OCI-LY3 (cell line): ENCODE data around the gene TCF12.

Experiments used
- H2AFZ ChIP-seq: fragments of 200-600, 300-600 bp; shearing (Covaris generic); 2 replicates; pipeline ENCODE4 v1.6.0; 2014; ENCODE audit warnings: antibody characterized with exemption, low read depth, low read length
- H3K27ac ChIP-seq: fragments of 200-600, 300-600 bp; sonication (generic); 2 replicates; pipeline ENCODE4 v1.5.1; 2014; ENCODE audit warnings: mild to moderate bottlenecking, low read length, moderate library complexity, mixed read lengths
- H3K27me3 ChIP-seq: fragments of 200-600, 300-600 bp; sonication (generic); 2 replicates; pipeline ENCODE4 v1.6.1; 2014; ENCODE audit warnings: low read depth, low read length, mixed read lengths
- H3K36me3 ChIP-seq: fragments of 200-600, 300-600 bp; sonication (generic); replicated peaks from 2 replicates; pipeline ENCODE3; 2014; ENCODE audit warnings: low read depth, low read length, mixed read lengths
- H3K4me1 ChIP-seq: fragments of 300-600, 200-600 bp; sonication (generic); 2 replicates; pipeline ENCODE4 v1.6.1; 2014; ENCODE audit warnings: low read length, mixed read lengths
- H3K4me2 ChIP-seq: fragments of 200-600, 300-600 bp; sonication (generic); 2 replicates; pipeline ENCODE4 v1.6.1; 2014; ENCODE audit warnings: low read length, mixed read lengths
- H3K4me3 ChIP-seq: fragments of 300-600, 200-600 bp; sonication (generic); 2 replicates; pipeline ENCODE4 v1.5.1; 2014; ENCODE audit warnings: antibody characterized with exemption, mild to moderate bottlenecking, low read length, moderate library complexity
- H3K79me2 ChIP-seq: fragments of 300-600, 200-600 bp; shearing (Covaris generic); 2 replicates; pipeline ENCODE4 v1.6.1; 2014; ENCODE audit warnings: mild to moderate bottlenecking, low read length, mixed read lengths
- H3K9ac ChIP-seq: fragments of 300-600, 200-600 bp; shearing (Covaris generic); 2 replicates; pipeline ENCODE4 v1.6.0; 2014; ENCODE audit warnings: mild to moderate bottlenecking, low read length, moderate library complexity
- H3K9me3 ChIP-seq: fragments of 200-600, 300-600 bp; shearing (Covaris generic); 2 replicates; pipeline ENCODE4 v1.6.1; 2014; ENCODE audit warnings: low read length, mixed read lengths; ENCODE audit not compliant: insufficient read depth
- H4K20me1 ChIP-seq: fragments of 200-600, 300-600 bp; sonication (generic); 2 replicates; pipeline ENCODE4 v1.6.1; 2016; ENCODE audit warnings: low read length, mixed read lengths; ENCODE audit not compliant: insufficient read depth
- EZH2phosphoT487 ChIP-seq: fragments of 200-600 bp; shearing (Covaris generic); IDR thresholded peaks from 2 replicates; pipeline ENCODE4 v1.6.1; 2018; ENCODE audit warnings: antibody characterized with exemption, mixed run types, low read depth
- TF ChIP-seq, protein P1 (sequence below): fragments of 200-600, 300-600 bp; sonication (generic); IDR thresholded peaks from 2 replicates; pipeline ENCODE4 v1.5.1; 2014; ENCODE audit warnings: antibody characterized with exemption, low read length, low read depth

Gene TCF12

DNA sequence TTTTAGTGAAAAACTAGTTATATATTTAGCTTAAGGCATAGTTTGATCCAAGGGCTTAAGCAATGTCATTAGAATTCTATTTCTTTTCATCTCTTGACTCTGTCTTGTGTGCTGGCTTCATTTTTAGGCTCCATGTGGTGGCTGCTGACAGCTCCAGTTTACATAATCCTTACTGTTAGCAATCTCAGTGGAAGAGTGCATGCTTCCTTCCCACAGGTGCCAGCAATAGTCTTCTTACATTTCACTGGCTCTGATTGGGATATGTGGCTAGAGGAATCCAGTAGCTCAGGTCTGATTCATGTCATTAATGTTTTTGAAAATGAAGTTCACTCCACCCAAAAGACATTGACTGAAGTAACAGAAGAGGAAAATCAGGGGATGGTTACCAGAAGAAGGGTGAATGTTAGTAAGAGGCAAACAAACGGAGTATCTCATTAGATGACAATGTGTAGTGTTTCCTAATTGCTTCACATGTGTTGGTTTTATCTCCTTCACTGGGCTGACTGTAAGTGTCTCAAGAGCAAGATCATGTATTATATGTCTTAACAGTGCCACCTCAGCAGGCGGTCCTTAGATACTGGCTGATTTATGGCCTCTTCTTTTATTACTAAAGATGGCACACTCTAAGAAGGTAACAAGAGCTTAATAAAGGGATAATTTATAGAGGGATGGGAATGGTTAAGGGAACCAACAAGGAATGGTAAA lies 25.6 kb upstream of the TCF12 start:
- H3K27me3 ChIP-seq: 0 out of 2 replicates have a peak, but pooled peaks cover 3% of the 10 kb centered on the region
- H3K79me2 ChIP-seq: no peaks in the 10 kb centered on the region
- H3K9me3 ChIP-seq: no peaks in the 10 kb centered on the region
- no peaks in the 10 kb centered on the region for H3K36me3 ChIP-seq
- H3K4me2 ChIP-seq: no peak overlapping the region
- H3K27ac ChIP-seq: no peak overlapping the region
- no peaks in the 10 kb centered on the region for H4K20me1 ChIP-seq
- TF ChIP-seq, protein P1, sequence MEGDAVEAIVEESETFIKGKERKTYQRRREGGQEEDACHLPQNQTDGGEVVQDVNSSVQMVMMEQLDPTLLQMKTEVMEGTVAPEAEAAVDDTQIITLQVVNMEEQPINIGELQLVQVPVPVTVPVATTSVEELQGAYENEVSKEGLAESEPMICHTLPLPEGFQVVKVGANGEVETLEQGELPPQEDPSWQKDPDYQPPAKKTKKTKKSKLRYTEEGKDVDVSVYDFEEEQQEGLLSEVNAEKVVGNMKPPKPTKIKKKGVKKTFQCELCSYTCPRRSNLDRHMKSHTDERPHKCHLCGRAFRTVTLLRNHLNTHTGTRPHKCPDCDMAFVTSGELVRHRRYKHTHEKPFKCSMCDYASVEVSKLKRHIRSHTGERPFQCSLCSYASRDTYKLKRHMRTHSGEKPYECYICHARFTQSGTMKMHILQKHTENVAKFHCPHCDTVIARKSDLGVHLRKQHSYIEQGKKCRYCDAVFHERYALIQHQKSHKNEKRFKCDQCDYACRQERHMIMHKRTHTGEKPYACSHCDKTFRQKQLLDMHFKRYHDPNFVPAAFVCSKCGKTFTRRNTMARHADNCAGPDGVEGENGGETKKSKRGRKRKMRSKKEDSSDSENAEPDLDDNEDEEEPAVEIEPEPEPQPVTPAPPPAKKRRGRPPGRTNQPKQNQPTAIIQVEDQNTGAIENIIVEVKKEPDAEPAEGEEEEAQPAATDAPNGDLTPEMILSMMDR: no peak
- no peak for TF ChIP-seq EZH2phosphoT487
- peaks cover 4% of the 10 kb centered on the region for H3K4me1 ChIP-seq
- H2AFZ ChIP-seq: no peak overlapping the region
- H3K4me3 ChIP-seq: no peak overlapping the region
- no peak overlapping the region for H3K9ac ChIP-seq

DNA sequence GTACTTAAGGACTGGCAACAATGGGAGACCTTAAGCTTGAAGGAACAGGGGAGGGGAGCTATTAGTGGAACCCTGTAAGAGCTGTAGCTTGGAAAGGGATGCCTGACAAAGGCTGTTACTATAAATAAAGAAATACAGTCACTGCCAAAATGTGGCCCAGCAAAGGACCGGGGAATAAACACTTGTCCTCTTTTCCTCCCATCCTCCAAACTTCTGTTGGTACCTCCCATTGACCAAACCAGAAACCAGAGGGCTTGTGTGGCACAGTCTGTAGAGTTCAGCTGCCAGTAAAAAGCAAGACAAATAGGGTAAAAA lies 25.1 kb upstream of the TCF12 start:
- Histone ChIP-seq H3K79me2 (no peaks in the 10 kb centered on the region), H2AFZ (no peak overlapping the region), H3K36me3 (no peaks in the 10 kb centered on the region), H3K4me1 (no peaks in the 10 kb centered on the region), H3K4me2 (no peak overlapping the region), H3K27me3 (0 out of 2 replicates have a peak, but pooled peaks cover 3% of the 10 kb centered on the region), H3K9me3 (no peaks in the 10 kb centered on the region), H3K27ac (no peak overlapping the region), H3K9ac (no peak overlapping the region), H4K20me1 (no peaks in the 10 kb centered on the region), H3K4me3 (no peak overlapping the region)
- TF ChIP-seq, protein P1: no peak
- TF ChIP-seq EZH2phosphoT487: no peak

DNA sequence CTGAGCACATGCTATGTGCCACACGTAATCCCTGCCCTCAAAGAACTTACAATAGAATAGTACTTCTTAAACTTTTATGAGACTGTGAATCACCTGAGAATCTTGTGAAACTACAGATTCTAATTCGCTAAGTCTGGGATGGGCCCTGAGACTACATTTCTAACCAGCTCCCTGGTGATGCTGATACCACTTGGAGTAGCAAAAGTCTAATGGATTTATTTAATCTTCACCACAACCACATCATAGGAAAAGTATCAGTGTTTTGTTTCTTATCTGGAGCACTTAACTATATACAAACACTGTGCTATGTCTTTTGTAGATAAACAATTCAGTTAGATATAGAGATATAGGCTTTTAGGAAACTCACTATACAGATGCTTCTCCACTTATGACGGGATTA lies 23.8 kb upstream of the TCF12 start:
- Histone ChIP-seq H3K27ac (no peak overlapping the region), H3K4me3 (no peak overlapping the region), H3K27me3 (0 out of 2 replicates have a peak, but pooled peaks cover 3% of the 10 kb centered on the region), H3K9ac (no peak overlapping the region), H3K79me2 (no peaks in the 10 kb centered on the region), H3K9me3 (no peaks in the 10 kb centered on the region), H4K20me1 (no peaks in the 10 kb centered on the region), H2AFZ (no peak overlapping the region), H3K36me3 (no peaks in the 10 kb centered on the region), H3K4me1 (no peaks in the 10 kb centered on the region), H3K4me2 (no peak overlapping the region)
- TF ChIP-seq, protein P1: no peak
- no peak for TF ChIP-seq EZH2phosphoT487

DNA sequence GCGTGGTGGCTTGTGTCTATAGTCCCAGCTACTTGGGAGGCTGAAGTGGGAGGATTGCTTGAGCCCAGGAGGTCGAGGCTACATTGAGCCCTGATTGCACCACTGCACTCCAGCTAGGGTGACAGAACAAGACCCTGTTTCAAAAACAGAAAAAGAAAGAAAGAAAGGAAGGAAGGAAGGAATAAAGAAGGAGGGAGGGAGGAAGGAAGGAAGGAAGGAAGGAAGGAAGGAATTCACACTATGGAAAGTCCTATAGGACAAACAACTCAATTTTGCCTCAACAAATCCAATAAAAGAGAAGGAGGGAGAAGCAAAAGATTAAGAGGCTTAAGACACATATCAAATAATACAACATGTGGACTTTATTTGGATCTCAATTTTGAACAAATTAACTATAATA lies 16.5 kb upstream of the TCF12 start:
- no peaks in the 10 kb centered on the region for H3K79me2 ChIP-seq
- no peaks in the 10 kb centered on the region for H3K27me3 ChIP-seq
- H4K20me1 ChIP-seq: no peaks in the 10 kb centered on the region
- no peak overlapping the region for H3K4me2 ChIP-seq
- H3K4me3 ChIP-seq: no peak overlapping the region
- H2AFZ ChIP-seq: no peak overlapping the region
- H3K9ac ChIP-seq: no peak overlapping the region
- no peak overlapping the region for H3K27ac ChIP-seq
- no peaks in the 10 kb centered on the region for H3K36me3 ChIP-seq
- H3K9me3 ChIP-seq: no peaks in the 10 kb centered on the region
- peaks cover 2% of the 10 kb centered on the region for H3K4me1 ChIP-seq
- TF ChIP-seq, protein P1: no peak
- no peak for TF ChIP-seq EZH2phosphoT487
